ENCODE measurements around the gene LAMB4. TPM values are rescaled to one million over a fixed set of nuclear protein-coding genes. Genes with fewer than 3 reads are reported as not detected.

The LAMB4 gene
- total and polyA plus RNA-seq, 2 donors (not counting 1 experiment from before 2014, with no cell fraction given) = 0.17 to 0.57 TPM

DNA sequence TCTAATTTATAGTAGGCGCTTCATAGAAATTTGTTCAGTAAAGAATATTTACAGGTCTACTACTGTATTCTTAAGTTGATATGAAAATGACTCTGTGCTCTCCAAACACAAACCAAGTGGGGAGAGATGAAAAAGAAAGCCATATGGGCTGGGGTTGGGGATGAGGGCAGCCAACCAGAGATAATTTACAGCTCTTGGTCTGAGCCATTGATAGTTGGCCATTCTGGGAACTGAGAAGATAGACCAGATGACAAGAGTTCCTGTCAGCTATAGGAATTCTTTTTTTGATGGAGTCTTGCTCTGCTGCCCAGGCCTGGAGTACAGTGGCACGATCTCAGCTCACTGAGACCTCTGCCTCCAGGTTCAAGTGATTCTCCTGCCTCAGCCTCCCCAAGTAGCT, 57.4 kb downstream of the LAMB4 start:
- Histone ChIP-seq H3K27me3 (ENCODE audit: control insufficient read depth, insufficient read depth, low read length) (no peaks in the 10 kb centered on the region), H3K9ac (ENCODE audit: insufficient read depth, low read length) (no peak overlapping the region), H3K9me3 (ENCODE audit: control insufficient read depth, insufficient read depth, low read depth, low read length) (no peaks in the 10 kb centered on the region), H3K4me1 (ENCODE audit: control insufficient read depth, extremely low read depth, insufficient read depth, low read length) (no peaks in the 10 kb centered on the region), H3K4me2 (ENCODE audit: extremely low read depth, insufficient read depth, low read length) (no peak overlapping the region), H3K79me2 (ENCODE audit: control insufficient read depth, insufficient read depth, low read length) (no peaks in the 10 kb centered on the region), H4K20me1 (ENCODE audit: control insufficient read depth, extremely low read depth, insufficient read depth, low read length) (no peaks in the 10 kb centered on the region), H3K36me3 (ENCODE audit: control insufficient read depth, insufficient read depth, low read length) (no peaks in the 10 kb centered on the region), H3K4me3 (replicated peaks in 1 of 4; ENCODE audit: control extremely low read depth in 1 of 4, insufficient read depth in 1 of 4, low read depth in 3 of 4, low read length in 4 of 4) (no peak overlapping the region), H2AFZ (ENCODE audit: low read length) (no peak overlapping the region), H3K27ac (ENCODE audit: insufficient read depth, low read length) (no peak overlapping the region)
- DNase-seq (ENCODE audit: low read depth in 2 of 2) = no peak
- TF ChIP-seq EZH2 (IDR thresholded peaks at IDR 0.05; ENCODE audit: low read length, missing control alignments) = no peak
- TF ChIP-seq, protein P1, sequence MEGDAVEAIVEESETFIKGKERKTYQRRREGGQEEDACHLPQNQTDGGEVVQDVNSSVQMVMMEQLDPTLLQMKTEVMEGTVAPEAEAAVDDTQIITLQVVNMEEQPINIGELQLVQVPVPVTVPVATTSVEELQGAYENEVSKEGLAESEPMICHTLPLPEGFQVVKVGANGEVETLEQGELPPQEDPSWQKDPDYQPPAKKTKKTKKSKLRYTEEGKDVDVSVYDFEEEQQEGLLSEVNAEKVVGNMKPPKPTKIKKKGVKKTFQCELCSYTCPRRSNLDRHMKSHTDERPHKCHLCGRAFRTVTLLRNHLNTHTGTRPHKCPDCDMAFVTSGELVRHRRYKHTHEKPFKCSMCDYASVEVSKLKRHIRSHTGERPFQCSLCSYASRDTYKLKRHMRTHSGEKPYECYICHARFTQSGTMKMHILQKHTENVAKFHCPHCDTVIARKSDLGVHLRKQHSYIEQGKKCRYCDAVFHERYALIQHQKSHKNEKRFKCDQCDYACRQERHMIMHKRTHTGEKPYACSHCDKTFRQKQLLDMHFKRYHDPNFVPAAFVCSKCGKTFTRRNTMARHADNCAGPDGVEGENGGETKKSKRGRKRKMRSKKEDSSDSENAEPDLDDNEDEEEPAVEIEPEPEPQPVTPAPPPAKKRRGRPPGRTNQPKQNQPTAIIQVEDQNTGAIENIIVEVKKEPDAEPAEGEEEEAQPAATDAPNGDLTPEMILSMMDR (conservative IDR thresholded peaks at IDR 0.05 in 1 of 2, IDR thresholded peaks at IDR 0.05 in 1 of 2; ENCODE audit: low read depth in 1 of 2, low read length in 2 of 2) = no peak

DNA sequence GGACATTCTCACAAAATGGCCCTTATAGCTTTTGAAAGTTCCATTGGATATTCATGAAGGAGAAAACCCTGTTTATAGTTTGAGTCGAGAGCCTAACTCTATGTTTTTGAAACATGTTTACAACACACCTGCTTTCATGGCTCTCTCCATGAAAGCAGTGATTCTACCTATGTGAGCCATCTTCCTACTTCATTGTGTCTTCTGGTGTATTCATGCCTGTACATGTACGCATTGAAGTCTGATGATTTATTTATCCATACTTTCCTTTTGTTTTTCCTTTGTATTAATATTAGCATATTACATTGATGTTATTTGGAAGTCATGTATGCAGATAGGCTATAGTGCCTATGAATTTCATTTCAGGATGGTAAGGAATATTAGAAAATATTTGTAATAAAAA, 58.0 kb downstream of the LAMB4 start:
- Histone ChIP-seq H3K27me3 (ENCODE audit: control insufficient read depth, insufficient read depth, low read length) (no peaks in the 10 kb centered on the region), H3K9ac (ENCODE audit: insufficient read depth, low read length) (no peak overlapping the region)
- TF ChIP-seq EZH2 (IDR thresholded peaks at IDR 0.05; ENCODE audit: low read length, missing control alignments) = no peak
- TF ChIP-seq, protein P1 (conservative IDR thresholded peaks at IDR 0.05 in 1 of 2, IDR thresholded peaks at IDR 0.05 in 1 of 2; ENCODE audit: low read depth in 1 of 2, low read length in 2 of 2) = no peak

DNA sequence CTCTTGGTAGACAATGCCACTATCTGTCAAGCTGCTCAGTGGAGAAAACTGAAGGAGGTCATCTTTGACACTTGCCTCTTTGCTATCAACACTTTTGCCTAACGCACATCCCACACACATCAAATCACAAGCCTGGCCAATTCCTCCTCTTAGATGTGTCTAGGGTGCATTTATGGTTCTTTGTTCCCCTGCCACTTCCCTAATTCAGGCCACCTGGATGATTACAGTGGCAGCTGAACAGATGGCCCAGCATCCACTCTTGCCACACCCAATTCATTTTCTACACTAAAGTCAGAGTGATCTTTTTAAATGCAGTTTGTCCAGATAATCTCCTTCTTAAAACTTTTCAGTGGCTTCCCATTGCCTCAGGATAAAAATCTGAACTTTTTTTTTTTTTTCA, 58.6 kb downstream of the LAMB4 start:
- H4K20me1 ChIP-seq (ENCODE audit: control insufficient read depth, extremely low read depth, insufficient read depth, low read length) = no peaks in the 10 kb centered on the region
- no peak overlapping the region for H2AFZ ChIP-seq (ENCODE audit: low read length)
- no peak overlapping the region for H3K9ac ChIP-seq (ENCODE audit: insufficient read depth, low read length)
- no peak for DNase-seq (ENCODE audit: low read depth in 2 of 2)
- TF ChIP-seq EZH2 (IDR thresholded peaks at IDR 0.05; ENCODE audit: low read length, missing control alignments) = no peak
- TF ChIP-seq, protein P1 (conservative IDR thresholded peaks at IDR 0.05 in 1 of 2, IDR thresholded peaks at IDR 0.05 in 1 of 2; ENCODE audit: low read depth in 1 of 2, low read length in 2 of 2) = no peak
- no peak overlapping the region for H3K4me2 ChIP-seq (ENCODE audit: extremely low read depth, insufficient read depth, low read length)
- H3K4me1 ChIP-seq (ENCODE audit: control insufficient read depth, extremely low read depth, insufficient read depth, low read length) = no peaks in the 10 kb centered on the region
- no peak overlapping the region for H3K4me3 ChIP-seq (replicated peaks in 1 of 4; ENCODE audit: control extremely low read depth in 1 of 4, insufficient read depth in 1 of 4, low read depth in 3 of 4, low read length in 4 of 4)
- no peak overlapping the region for H3K27ac ChIP-seq (ENCODE audit: insufficient read depth, low read length)
- no peaks in the 10 kb centered on the region for H3K9me3 ChIP-seq (ENCODE audit: control insufficient read depth, insufficient read depth, low read depth, low read length)
- no peaks in the 10 kb centered on the region for H3K27me3 ChIP-seq (ENCODE audit: control insufficient read depth, insufficient read depth, low read length)
- no peaks in the 10 kb centered on the region for H3K36me3 ChIP-seq (ENCODE audit: control insufficient read depth, insufficient read depth, low read length)
- no peaks in the 10 kb centered on the region for H3K79me2 ChIP-seq (ENCODE audit: control insufficient read depth, insufficient read depth, low read length)

More for the DNA sequence above, 58.0 kb downstream of the LAMB4 start:
- no peak overlapping the region for H3K4me2 ChIP-seq (ENCODE audit: extremely low read depth, insufficient read depth, low read length)
- no peaks in the 10 kb centered on the region for H3K36me3 ChIP-seq (ENCODE audit: control insufficient read depth, insufficient read depth, low read length)
- no peak overlapping the region for H2AFZ ChIP-seq (ENCODE audit: low read length)
- H3K4me3 ChIP-seq (replicated peaks in 1 of 4; ENCODE audit: control extremely low read depth in 1 of 4, insufficient read depth in 1 of 4, low read depth in 3 of 4, low read length in 4 of 4) = no peak overlapping the region
- DNase-seq (ENCODE audit: low read depth in 2 of 2) = no peak
- no peak overlapping the region for H3K27ac ChIP-seq (ENCODE audit: insufficient read depth, low read length)
- H3K79me2 ChIP-seq (ENCODE audit: control insufficient read depth, insufficient read depth, low read length) = no peaks in the 10 kb centered on the region
- no peaks in the 10 kb centered on the region for H3K9me3 ChIP-seq (ENCODE audit: control insufficient read depth, insufficient read depth, low read depth, low read length)
- no peaks in the 10 kb centered on the region for H3K4me1 ChIP-seq (ENCODE audit: control insufficient read depth, extremely low read depth, insufficient read depth, low read length)
- H4K20me1 ChIP-seq (ENCODE audit: control insufficient read depth, extremely low read depth, insufficient read depth, low read length) = no peaks in the 10 kb centered on the region
